DOHH2 (cell line): ENCODE measurements around the gene GALNT18.

Source experiments
- H3F3A ChIP-seq: fragments of 200-600 bp; sonication (generic), shearing (Covaris generic); 2 replicates; pipeline ENCODE4 v1.6.0; 2016; ENCODE audit warnings: antibody characterized with exemption, mild to moderate bottlenecking; ENCODE audit not compliant: control insufficient read depth, insufficient read depth
- H3K27ac ChIP-seq: fragments of 200-600 bp; sonication (generic); 2 replicates; pipeline ENCODE4 v1.5.1; 2014; ENCODE audit warnings: low read depth, mild to moderate bottlenecking, low read length, moderate library complexity
- H3K27me3 ChIP-seq: fragments of 200-600 bp; sonication (generic); 2 replicates; pipeline ENCODE4 v1.6.1; 2014; ENCODE audit warnings: mild to moderate bottlenecking, low read length, mixed read lengths; ENCODE audit not compliant: control insufficient read depth
- H3K36me3 ChIP-seq: fragments of 200-600 bp; sonication (generic); 2 replicates; pipeline ENCODE4 v1.6.1; 2014; ENCODE audit warnings: mild to moderate bottlenecking, low read length, moderate library complexity, mixed read lengths; ENCODE audit not compliant: control insufficient read depth
- H3K4me1 ChIP-seq: fragments of 200-600 bp; sonication (generic); 2 replicates; pipeline ENCODE4 v1.6.1; 2014; ENCODE audit warnings: mild to moderate bottlenecking, low read length, mixed read lengths; ENCODE audit not compliant: control insufficient read depth
- H3K4me2 ChIP-seq: fragments of 200-600 bp; sonication (generic); 2 replicates; pipeline ENCODE4 v1.6.0; 2014; ENCODE audit warnings: mild to moderate bottlenecking, low read length, moderate library complexity
- H3K4me3 ChIP-seq: fragments of 200-600 bp; sonication (generic); 2 replicates; pipeline ENCODE4 v1.5.1; 2014; ENCODE audit warnings: mild to moderate bottlenecking, low read length, mixed read lengths
- H3K79me2 ChIP-seq: fragments of 200-600 bp; sonication (generic); 2 replicates; pipeline ENCODE4 v1.6.1; 2014; ENCODE audit warnings: mild to moderate bottlenecking, low read length, mixed read lengths; ENCODE audit not compliant: control insufficient read depth
- H3K9me2 ChIP-seq: fragments of 200-600 bp; sonication (generic); replicated peaks from 2 replicates; pipeline ENCODE4 v1.6.1; 2014; ENCODE audit warnings: mild to moderate bottlenecking, low read length, mixed read lengths; ENCODE audit not compliant: control insufficient read depth
- H3K9me3 ChIP-seq: fragments of 200-600 bp; sonication (generic); 2 replicates; pipeline ENCODE4 v1.6.1; 2014; ENCODE audit warnings: antibody characterized with exemption, low read length, mixed read lengths; ENCODE audit not compliant: control insufficient read depth, insufficient read depth
- H4K20me1 ChIP-seq: fragments of 200-600 bp; sonication (generic); 2 replicates; pipeline ENCODE4 v1.6.0; 2014; ENCODE audit warnings: low read depth, mild to moderate bottlenecking, antibody characterized with exemption, low read length, moderate library complexity; ENCODE audit not compliant: control insufficient read depth, insufficient read depth
- EZH2phosphoT487 ChIP-seq: fragments of 200-600 bp; sonication (generic); IDR thresholded peaks from 2 replicates; pipeline ENCODE4 v1.6.1; 2017; ENCODE audit warnings: borderline replicate concordance, mild to moderate bottlenecking, antibody characterized with exemption, low read length, moderate library complexity, mixed read lengths
- TF ChIP-seq, protein P1 (sequence below): fragments of 200-600 bp; sonication (generic); IDR thresholded peaks from one replicate; pipeline ENCODE4 v1.5.1; 2014; ENCODE audit warnings: antibody characterized with exemption, mild to moderate bottlenecking, low read depth, low read length; ENCODE audit not compliant: poor library complexity, severe bottlenecking

GALNT18 gene

DNA sequence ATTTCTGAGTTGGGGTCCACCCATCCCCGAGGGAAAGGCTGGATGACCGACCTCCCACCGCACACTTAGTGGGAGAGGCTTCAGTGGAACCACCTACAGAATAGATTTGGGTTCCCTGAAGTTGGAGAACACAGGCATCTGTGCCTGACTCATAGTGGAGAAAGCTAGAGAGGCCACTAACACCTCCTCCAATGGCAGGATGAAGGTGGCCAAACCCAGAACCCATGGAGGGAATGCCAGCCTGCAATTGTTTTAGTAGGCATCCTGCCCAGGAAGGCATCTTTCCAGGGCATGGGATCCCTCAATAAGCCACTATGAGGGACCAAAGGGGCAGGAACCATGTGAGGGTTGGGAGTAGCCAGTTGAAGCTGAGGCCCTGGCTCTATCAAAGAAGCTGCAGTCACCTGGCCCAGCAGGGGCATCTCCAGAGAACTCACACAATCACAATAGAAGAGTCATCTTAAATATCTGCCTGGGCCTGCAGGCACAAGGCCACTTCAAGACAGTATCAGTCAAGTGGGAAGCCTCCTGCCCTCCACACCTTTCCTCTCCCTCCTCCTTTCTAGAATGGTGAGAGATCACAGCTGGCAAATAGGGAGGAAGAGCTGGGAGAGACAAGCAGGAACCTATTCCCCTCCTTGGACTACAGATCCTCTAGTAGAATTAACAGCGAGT is 144.7 kb downstream of the GALNT18 start:
- H3K9me3 ChIP-seq = no peaks in the 10 kb centered on the region
- no peak for TF ChIP-seq EZH2phosphoT487
- TF ChIP-seq, protein P1, sequence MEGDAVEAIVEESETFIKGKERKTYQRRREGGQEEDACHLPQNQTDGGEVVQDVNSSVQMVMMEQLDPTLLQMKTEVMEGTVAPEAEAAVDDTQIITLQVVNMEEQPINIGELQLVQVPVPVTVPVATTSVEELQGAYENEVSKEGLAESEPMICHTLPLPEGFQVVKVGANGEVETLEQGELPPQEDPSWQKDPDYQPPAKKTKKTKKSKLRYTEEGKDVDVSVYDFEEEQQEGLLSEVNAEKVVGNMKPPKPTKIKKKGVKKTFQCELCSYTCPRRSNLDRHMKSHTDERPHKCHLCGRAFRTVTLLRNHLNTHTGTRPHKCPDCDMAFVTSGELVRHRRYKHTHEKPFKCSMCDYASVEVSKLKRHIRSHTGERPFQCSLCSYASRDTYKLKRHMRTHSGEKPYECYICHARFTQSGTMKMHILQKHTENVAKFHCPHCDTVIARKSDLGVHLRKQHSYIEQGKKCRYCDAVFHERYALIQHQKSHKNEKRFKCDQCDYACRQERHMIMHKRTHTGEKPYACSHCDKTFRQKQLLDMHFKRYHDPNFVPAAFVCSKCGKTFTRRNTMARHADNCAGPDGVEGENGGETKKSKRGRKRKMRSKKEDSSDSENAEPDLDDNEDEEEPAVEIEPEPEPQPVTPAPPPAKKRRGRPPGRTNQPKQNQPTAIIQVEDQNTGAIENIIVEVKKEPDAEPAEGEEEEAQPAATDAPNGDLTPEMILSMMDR = no peak
- no peaks in the 10 kb centered on the region for H3K79me2 ChIP-seq
- H3K9me2 ChIP-seq = no peaks in the 10 kb centered on the region
- H3K4me3 ChIP-seq = no peak overlapping the region
- H3F3A ChIP-seq = no peaks in the 10 kb centered on the region
- no peak overlapping the region for H3K4me2 ChIP-seq
- H3K4me1 ChIP-seq = no peaks in the 10 kb centered on the region
- no peak overlapping the region for H3K27ac ChIP-seq
- H3K36me3 ChIP-seq = no peaks in the 10 kb centered on the region
- no peaks in the 10 kb centered on the region for H4K20me1 ChIP-seq
- peaks cover 5% of the 10 kb centered on the region for H3K27me3 ChIP-seq

DNA sequence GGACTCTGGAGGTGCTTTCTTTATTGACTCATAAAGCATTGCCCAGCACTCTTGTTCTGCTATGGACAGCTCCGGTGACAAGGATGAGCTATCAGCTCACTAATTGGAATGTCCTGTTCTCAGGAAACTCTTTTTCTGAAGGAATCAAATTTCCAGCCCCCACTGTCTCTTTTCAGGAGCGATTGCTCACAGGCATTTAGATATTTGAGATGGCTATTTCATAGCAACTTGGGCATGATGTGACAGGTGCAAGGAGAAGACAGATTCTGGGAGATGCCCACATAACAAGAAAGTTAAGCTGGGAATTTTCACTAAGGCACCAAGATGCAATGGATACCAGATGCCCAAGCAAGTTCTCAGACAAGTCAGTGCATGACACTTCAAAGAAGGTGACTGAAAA is 145.3 kb downstream of the GALNT18 start:
- H3K9me2 ChIP-seq = no peaks in the 10 kb centered on the region
- H3K4me1 ChIP-seq = no peaks in the 10 kb centered on the region
- no peaks in the 10 kb centered on the region for H3K9me3 ChIP-seq
- TF ChIP-seq, protein P1 = no peak
- TF ChIP-seq EZH2phosphoT487 = no peak
- H3K79me2 ChIP-seq = no peaks in the 10 kb centered on the region
- no peaks in the 10 kb centered on the region for H4K20me1 ChIP-seq
- H3K36me3 ChIP-seq = no peaks in the 10 kb centered on the region
- H3K4me2 ChIP-seq = no peak overlapping the region
- peaks cover 5% of the 10 kb centered on the region for H3K27me3 ChIP-seq
- H3K27ac ChIP-seq = no peak overlapping the region
- no peaks in the 10 kb centered on the region for H3F3A ChIP-seq
- H3K4me3 ChIP-seq = no peak overlapping the region

DNA sequence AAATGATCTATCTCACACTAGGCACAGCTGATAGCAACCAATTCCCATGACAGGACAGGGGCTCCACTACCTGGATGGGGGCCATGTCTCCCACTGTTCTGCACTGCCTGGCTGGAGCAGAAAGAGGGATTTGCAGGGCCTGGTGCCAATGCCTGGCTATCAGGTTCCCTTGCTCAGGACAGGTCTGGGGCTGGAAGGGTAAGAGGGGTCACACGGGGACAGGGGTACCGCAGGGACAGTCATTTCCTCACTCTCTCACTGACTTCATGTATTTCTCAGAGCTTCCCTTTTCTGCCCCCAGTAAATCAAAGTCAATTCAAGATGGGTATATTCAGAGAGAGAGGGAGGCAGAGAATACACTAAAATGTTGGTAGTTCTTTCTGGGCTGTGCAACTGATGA is 149.7 kb downstream of the GALNT18 start:
- H3K9me3 ChIP-seq = no peaks in the 10 kb centered on the region
- H4K20me1 ChIP-seq = no peaks in the 10 kb centered on the region
- H3K4me1 ChIP-seq = no peaks in the 10 kb centered on the region
- no peaks in the 10 kb centered on the region; the same call in 1 of the 2 replicates for H3K27me3 ChIP-seq
- H3K36me3 ChIP-seq = no peaks in the 10 kb centered on the region
- H3K27ac ChIP-seq = no peak overlapping the region
- no peak overlapping the region for H3K4me2 ChIP-seq
- no peak overlapping the region for H3K4me3 ChIP-seq
- no peaks in the 10 kb centered on the region for H3F3A ChIP-seq
- H3K79me2 ChIP-seq = no peaks in the 10 kb centered on the region
- TF ChIP-seq, protein P1 = no peak
- no peaks in the 10 kb centered on the region for H3K9me2 ChIP-seq
